ENCODE data around the gene RSPH1.
A peak's percentile ranks its signal among the peaks of the same experiment; 100 is the strongest.

RSPH1 gene

DNA sequence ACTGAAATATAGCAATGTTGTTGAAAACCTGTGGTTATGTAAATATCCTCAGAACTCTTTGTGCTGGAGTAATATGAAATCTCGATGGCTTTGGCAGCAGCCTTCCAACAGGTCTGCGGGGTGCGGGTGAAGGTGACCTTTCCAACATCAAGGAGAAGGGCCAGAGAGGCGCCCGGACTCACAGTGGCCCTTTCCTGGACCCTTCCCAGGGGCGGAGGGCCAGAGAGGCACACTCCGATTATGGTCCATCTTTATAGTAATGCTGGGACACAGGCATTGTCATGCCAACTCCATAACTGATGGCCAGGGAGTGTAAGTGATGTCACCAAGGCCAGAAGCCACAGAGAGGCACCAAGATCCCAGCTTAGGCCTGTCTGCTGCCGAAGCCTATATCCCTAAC is 35.7 kb upstream of the RSPH1 start:
- no peak for DNase-seq

DNA sequence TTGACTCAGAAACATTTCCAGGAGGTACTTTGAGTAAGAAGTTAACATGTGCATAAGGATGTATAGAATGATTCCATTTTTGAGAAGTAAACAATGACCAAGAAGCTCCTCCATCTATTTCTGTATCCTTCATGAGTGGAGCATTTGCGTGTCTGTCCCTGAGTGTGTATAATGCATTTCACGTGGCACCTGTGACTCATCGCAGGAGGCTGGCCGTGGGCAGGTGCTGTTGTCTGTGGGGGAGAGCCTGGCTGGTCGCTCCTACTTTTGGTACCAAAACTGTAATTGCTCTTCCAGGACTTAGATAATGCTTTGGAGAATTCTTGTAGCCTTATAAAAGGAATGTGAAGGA is 34.1 kb upstream of the RSPH1 start:
- peak; percentile 16 for DNase-seq

DNA sequence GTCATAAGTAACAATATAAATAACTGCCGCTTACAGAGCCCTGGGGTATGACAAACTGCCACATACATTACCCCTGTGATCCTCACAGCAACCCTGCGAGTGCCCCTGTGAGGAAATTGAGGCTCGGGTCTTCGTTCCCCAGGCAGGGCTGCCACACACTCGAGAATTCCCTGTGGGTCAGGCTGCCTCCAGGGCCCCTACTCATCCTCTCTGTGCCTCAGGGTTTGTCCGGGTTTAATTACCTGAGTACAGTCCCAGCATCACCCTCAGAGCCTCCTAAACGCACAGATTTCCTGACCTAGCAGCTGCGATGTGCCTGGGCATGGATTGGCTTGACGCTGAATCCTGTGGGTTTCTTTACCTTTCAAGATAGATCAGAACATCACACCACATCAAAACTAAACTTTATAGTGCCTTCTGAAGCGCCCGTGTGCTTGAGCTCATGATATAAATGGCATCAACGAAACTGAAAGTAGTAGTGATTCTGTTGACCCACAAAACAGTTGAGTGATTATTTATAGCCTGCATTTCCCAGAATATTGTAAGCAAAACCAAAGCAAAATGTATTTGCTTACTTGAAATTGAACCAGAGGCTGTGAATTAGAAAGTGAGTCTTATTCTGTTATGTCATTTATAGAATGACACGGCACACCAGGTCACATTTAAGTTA is 31.6 kb upstream of the RSPH1 start:
- DNase-seq: peak; percentile 67

DNA sequence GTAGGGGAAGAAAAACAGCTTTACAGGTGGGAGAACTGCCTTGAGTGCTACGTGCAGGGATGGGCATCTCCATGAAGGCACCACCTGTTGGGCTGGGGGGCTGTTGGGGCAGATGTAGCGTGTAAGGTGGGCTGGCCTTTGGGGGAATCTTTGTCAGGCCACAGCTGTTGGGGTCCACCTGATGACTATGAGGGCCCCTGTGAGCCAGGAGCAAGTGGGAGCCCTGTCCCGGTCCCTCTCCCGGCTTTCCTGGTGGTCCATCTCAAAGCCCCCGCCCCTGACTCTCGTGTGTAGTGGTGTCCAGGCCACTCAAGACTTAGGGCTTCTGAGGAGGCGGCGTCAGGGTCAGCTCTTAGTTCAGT is 31.1 kb upstream of the RSPH1 start:
- no peak for DNase-seq

DNA sequence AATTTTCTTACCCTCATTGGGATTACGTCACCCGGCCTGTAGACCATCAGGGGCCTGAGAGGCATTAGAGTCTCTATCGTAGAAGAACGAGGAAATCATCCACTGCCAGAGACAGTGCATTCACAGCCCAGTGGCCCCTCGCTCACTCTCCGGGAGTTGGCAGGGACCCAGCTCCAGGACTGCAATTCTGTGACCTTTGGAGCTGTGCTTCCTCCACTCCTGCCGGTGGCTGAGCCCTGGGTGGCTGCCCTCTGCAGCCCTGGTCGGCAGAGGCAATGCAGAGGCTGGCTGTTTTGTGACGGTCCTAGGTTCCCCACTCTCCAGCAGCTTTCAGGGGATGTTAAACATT is 30.3 kb upstream of the RSPH1 start:
- no peak for DNase-seq

DNA sequence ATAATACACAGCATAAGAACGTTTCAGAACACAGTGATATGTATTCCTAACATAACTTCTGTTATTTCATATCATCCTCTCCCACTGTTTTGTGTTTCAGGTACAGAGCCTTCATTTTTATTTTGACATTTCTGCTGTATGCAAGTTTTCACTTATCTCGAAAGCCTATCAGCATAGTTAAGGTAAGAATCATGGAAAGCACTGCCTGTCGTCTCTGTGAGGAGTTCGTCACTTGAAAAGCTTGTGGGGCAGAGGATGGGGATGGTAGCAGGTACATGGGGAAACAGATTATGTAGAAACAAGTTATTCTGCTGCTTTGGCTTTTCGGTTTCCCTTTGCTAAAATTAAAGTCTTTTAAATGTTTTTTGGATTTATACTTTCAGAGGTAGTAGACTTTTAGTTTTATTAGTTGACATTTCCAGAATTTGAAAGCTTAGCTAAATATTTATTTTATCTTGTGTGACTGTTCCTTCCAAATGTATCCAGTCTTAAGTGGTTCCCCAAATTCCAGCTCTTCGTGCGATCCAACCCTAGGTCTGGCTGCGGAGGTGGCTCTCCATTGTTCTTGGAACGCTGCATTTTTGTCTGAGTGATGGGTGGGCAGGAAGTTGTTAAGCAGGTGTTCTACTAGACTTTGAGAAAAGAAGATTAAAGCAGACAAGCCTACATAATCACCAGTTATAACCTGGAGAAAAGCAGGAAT is 29.8 kb upstream of the RSPH1 start:
- no peak for DNase-seq

DNA sequence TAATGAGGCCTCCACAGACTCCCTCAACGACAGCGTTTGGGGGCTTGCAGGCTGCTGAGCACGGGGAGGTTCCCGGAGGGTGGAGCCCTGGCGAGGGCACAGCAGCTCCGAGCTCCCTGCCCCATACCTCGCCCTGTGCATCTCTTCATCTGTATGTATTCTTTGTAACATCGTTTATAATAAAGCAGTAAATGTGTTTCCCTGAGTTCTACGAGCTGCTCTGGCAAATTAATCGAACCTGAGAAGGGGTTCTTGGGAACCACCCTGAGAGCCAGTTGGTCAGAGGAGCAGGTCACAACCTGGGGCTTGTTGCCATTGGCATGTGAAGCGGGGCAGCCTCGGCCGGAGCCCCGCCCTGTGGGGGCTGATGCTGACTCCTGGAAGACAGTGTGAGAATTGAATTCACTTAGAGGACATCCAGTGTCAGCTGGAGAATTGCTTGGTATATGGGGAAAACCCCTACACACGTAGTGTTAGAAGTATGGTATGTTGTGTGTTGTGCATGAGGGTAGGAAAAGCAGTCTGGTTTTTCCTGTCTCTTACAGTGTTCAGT is 29.1 kb upstream of the RSPH1 start:
- no peak for DNase-seq

DNA sequence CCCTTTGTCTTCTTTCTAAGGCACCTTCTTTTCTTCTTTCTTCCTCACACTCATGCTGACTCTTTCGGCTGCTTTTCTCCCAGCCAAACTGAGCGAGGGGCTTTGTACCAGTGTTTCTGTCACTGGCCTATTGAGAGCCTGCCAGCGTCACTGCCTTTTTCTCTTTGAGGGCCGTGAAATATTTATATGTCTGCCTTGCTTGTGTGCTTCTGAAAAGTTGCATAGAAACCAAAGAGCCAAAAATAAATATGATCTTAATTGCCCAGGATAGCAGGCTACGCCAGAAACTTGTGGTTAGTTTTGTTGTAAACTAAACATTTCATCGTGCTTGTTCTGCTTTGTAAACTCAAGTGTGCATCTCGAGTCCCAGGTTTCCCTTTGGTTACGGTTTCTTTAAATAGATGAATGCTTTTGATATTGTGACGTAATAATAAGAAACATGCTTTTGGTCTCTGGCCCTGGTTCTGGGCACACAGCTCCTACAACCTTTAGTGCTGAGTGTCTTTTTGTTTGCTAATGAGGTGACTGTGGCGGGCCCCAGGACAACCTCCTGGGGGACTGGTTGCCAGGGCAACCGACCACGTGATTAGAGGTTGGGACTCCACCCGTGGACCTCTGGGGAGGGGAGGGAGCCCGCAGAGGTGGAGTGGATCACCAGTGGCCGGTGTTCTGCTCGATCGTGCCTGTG is 28.5 kb upstream of the RSPH1 start:
- DNase-seq: peak; percentile 39

DNA sequence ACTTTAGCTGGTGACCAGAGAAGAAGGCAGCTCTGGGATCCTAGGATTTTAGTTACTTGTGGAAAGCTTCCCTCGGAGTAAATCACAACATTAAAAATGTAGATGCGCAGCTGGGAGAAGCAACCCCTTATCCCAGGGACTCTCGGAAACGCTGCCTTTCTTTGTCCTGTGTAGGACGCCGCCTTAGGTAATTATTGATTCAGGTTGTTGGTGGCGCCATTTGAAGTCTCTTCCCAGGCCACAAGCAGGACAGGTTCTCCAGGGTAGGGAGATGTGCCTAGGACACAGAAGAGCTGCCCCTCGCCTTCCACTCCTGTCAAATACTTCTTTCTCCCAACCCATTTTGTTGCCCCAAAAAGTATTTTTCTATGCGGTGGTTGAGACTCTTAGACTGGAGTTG is 27.9 kb upstream of the RSPH1 start:
- DNase-seq: no peak

DNA sequence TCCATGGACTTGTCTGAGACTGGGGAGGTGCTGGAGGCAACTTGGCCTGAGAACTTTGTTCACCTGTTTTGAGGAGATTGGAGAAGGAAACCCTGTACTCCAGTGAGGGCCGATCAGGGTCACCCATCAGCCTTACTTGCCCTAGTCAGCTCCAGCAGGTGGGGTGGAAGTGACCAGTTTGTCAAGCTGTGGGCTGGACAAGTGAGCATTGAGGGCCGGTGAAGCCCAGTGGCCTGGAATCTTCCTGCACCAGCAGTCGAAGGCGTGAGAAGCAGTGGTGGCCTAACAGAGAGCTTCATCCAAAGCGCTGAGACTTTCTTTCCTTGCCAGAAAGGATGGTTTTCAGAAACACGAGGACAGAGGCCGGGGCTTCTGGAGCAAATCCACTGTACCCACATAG is 27.2 kb upstream of the RSPH1 start:
- DNase-seq: no peak

DNA sequence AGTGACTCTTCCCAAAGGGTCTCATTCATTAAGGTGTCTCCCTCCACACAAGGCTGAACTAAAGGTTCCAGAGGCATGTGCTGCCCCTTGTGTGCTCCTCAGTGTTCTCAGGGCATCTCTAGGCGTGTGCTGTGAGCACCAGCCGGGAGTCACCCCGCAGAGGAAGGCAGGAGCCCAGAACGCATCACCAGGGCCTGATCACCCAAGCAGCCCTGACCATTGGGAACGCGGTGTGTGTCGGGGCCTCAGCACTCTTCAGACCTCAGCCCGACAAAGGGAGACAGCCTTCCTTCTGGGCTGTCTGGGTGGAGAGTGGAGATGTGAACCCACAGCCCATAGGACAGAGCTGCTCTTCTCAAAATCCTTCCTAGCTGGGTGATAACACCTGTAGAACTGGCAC is 26.7 kb upstream of the RSPH1 start:
- DNase-seq: no peak

DNA sequence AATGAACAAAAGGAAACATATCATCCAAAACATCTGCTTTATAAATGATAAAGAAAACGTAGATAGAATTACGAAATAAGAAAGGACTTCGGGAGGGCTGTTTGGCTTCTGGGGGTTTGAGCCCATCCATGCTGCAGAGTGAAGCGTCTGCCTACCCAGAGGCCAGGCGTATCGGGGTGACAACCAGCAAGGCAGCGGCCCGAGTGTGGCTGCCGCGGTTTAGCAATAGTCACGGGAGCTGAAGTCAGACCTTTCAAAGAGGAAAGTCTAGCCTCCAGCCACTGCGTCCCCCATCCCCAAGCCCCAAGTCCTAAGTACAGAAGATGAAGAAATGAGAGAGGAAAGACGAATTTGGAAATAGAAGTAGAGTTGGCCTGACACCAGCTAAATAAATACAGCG is 26.2 kb upstream of the RSPH1 start:
- DNase-seq: no peak

DNA sequence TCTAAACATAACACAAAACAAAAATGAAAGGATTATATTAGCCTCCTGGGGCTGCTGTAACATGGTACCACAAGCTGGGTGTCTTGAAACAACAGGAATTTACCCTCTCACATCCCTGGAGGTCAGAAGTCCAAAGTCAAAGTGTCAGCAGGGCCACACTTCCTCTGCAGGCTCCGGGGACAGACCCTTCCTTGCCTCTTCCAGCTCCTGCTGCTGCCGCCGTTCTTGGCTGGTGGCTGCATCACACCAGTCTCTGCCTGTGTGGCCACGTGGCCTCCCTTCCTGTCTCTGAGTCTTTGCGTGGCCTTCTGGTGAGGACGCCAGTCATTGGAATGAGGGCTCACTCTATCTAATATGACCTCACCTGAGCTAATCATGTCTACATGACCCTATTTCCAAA is 25.8 kb upstream of the RSPH1 start:
- DNase-seq: no peak

DNA sequence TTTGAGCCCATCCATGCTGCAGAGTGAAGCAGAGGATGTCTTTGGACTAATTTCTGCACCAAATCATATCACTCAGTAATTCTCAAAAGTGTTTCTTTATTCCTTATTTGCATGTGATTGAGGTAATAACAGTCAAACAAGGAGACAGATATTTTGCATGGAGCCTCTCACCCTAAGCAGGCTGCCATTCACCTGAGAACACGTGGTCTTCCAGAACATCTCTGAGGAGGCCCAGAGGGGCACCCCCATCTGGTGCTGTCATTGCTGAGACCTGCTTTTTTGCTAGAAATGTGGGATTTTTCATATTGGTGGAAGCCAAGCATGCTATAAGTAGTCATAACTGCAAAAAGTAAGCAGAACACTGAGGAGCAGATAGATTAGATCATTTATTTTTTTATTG is 25.4 kb upstream of the RSPH1 start:
- no peak for DNase-seq

DNA sequence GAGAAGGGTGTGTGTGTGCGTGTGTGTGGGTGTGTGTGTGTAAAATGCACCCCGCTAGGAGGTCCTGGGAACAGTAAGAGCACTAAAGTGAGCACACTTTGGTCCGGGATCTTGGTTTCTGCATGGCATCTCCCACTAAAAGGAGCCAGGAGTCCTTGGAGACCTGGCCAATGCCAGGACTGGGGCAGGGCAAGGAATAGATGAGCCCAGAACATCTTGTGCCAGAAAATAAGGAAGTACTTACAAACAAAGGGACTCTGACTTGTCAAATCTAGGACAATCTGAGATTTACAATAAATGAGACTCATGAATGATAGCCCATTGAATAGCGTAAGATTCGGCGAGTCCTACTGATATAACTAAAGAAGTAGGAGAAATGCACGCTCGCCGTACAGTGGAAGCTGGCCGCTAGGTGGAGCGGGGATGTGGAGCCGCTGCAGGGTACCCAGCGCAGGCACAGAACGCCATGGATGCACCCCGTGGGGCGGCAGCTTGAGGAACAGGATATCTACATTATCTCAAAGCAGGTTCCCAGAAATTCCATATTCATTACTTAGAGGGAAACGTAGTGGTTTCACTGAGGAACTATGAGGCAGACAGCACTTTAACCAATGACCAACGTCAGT is 24.7 kb upstream of the RSPH1 start:
- no peak for DNase-seq

DNA sequence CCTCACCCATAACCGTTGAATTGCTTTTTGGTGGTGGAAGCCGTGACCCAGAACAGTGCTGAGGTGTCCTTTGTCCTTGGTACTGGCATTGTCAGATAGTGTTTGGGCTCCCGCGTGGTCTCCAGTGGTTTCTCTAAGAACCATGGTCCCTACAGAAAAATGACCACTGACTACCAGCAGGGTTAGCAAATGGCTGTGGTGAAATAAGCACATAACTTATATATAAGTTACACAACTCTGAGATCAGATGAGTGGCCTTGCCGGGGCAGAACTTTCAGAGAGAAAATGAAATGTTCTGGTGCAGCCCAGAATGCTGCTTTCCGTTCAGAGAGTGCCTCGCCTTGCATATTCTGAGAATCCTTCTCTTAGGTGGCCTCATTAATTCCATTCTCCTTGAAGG is 22.6 kb upstream of the RSPH1 start:
- DNase-seq: no peak

DNA sequence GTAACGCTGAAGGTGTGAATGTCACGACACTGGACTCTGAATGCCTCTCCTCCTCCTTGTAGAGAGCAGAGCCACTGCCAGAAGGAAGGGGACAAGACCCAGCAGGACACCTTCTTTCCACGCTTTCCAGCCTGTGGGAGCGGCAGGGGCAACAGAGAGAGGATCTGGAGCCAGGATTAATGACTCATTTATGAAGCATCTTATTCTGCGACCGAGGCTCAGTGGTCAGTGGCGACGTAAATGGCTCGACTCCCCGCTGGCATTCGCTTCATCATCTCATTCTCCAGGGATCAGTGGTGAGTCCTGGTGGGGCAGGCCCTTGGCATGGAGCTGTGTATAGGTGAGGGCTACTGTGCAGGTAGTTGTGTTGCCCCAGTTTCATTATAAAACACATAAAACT is 22.2 kb upstream of the RSPH1 start:
- no peak for DNase-seq

DNA sequence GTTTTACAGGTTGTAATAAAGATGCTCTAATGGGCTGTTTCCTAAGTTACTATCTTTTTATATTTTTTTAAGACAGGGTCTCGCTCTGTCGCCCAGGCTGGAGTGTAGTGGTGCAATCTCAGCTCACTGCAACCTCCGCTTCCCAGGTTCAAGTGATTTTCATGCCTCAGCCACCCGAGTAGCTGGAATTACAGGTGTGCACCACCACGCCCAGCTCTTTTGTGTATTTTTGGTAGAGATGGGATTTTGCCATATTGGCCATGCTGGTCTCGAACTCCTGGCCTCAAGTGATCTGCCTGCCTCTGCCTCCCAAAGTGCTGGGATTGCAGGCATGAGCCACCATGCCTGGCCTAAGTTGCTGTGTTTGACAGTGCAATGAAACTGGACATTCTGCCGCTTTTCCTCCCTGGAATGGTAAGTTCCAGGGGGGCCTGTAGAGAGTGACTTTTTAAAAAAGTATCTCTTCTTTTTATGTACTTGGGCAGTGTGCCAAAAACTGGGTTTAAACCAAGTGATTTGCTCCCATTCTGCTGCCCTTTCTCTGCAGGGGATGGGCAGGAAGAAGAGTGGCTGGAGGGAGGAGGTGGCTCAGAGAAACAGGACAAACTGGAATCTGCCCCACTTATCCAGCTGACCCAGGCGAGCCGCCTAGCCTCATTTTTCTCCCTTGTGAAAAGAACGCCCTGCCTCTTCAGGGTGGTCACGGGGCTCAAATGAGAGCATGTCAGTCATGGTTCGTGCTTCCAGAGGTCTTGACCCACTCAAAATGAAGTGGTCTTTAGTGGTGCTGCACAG is 19.9 kb upstream of the RSPH1 start:
- no peak for DNase-seq

DNA sequence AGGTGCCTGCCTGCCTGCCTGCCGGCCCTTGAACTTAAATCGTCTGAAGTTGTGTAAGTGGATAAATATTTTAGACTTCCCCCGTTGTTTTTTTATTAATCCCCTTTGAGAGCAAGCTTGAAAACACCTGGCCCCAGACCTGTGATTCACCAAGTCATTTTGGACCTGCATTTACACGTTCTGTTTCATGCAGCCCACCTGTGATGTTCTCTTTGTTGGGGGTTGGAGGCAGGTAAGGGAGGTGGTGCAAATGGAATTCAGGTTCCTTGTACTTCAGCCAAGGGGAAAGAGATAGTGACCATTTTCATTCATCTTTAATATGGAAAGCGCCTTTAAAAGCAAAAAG is 18.8 kb upstream of the RSPH1 start:
- DNase-seq: no peak

DNA sequence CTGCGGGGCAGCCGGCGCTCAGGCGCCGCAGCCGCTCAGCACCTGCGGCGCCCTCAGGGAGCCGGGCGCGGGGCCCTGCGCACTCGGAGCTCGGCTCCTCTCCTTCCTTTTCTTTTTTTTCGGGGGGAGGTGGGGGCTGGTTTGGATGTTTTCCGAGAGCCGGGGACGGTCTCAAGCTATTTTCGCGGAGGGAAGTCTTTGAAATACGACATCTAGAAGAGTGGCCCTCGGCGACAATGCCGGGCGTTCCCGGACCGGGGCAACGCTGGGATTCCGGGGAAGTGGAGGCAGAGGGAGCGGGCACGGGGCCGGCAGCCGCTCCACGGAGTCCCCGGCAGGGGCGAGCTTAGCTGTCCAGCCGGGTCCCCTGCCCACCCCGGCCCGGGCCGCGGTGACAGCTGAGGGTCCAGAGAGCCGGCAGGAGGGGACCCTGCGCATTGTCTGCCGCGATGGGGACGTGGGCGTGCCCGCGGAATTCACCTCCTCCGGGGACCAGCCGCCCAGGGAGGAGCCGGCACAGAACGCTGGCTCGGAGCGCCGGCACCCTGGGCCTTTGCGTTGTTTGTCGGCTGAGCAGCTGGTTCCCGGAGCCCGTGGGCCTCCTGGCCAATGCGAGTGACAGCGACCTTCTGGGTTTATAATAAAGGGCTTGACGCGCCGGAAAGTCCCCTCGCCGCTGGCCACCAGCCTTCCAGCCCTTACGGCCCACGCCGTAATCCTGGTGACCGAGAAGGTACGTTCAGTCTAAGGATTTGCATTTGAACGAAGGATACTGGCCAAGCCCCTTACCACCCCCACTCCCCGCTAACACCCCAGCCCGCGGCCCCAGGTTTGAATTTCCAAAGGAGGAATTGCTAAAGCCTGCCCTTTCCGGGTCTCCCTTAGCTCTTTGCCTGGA is 18.2 kb upstream of the RSPH1 start:
- DNase-seq: peak; percentile 71

DNA sequence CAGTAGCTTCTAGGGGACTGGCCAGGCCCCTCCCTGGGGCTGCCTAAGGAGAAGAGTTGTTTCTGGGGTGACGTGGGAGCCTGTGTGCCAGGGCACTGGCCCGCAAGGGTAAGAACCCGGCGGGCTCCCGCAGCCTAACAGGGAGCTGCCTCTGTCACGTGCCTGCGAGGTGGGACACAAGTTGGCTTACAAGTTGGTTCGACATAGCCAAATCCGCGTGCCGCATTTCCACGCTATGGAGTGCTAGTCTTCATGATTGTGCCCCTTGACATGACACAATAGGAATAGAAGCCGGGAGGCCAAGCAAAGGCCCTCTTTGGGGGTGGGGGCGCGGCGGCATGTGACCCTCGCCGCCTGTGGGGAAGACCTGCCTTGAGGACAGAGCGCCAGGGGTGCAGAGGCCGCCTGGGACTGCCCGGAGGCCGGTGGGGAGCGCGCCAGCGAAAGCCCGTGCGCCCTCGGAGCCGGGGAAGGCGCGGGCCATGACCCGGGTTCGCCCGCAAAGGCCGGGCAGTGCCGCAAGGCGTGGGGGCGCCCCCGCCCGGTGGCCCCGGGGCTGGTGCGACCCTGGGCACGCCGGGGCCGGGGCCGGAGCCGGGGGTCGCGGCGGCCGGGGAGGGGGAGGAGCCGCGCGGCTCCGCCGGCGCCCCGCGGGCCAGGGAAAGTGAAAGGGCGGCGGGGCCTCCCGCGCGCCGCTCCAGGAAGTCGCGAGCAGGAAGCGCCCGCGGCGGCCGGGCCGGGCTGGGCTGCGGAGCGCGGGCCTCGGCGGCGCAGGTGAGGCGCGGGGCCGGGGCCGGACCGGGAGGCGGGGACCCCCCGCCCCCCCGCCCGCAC is 17.3 kb upstream of the RSPH1 start, which contains the start of gene SLC37A1:
Gene SLC37A1 (plus strand): TSS at position 702 of the 834 bp plus-strand sequence. CDS start 4,603 bp downstream, outside the sequence.
- DNase-seq: peak; percentile 63
